GM21786 (cell line): ENCODE data around the gene PTOV1.
"Not testable (repeated sequence)": the region's sequence is repeated elsewhere in the genome, so short reads cannot be mapped to it uniquely, and the experiment has no call there.

Experiments used
- ATAC-seq: cut with Tn5 transposase; IDR thresholded peaks from one replicate; pipeline ENCODE4 v1.9.1; 2021; ENCODE audit not compliant: unreplicated experiment

The PTOV1 gene

DNA sequence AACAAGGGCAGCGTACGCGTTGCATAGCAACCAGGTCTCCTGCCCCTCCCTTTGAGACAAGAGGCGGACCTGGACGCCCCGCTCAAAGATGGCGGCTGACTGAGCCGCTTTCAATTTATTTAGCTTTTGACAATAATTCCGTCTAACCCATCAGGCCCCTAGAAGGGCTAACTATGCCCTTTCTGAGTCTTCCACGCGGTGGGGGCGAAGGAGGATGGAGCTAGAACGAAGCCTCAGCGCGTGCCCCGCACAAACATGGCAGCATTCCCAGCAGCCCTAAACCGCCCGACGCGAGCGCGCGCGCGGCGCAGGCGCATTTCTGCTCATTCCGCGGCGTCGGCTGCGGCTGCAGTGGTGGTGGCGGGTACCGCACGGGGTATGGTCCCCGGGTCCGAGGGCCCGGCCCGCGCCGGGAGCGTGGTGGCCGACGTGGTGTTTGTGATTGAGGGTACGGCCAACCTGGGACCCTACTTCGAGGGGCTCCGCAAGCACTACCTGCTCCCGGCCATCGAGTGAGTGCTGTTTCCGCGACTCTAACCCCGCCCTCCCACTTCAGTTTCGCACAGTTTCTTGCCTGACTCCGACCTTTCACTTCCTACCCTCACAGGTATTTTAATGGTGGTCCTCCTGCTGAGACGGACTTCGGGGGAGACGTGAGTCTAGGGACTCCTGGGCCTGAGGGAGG lies 32.9 kb upstream of the PTOV1 start, which contains the start of gene MED25:
Gene MED25 (plus strand): TSS at position 326 of the 685 bp plus-strand sequence. CDS start 53 bp downstream, at position 379.
- peak; percentile 42 for ATAC-seq

- no peak for ATAC-seq
These were observed 32.1 kb upstream of the PTOV1 start for GRCh38 chr19:49818649-49819370.

DNA sequence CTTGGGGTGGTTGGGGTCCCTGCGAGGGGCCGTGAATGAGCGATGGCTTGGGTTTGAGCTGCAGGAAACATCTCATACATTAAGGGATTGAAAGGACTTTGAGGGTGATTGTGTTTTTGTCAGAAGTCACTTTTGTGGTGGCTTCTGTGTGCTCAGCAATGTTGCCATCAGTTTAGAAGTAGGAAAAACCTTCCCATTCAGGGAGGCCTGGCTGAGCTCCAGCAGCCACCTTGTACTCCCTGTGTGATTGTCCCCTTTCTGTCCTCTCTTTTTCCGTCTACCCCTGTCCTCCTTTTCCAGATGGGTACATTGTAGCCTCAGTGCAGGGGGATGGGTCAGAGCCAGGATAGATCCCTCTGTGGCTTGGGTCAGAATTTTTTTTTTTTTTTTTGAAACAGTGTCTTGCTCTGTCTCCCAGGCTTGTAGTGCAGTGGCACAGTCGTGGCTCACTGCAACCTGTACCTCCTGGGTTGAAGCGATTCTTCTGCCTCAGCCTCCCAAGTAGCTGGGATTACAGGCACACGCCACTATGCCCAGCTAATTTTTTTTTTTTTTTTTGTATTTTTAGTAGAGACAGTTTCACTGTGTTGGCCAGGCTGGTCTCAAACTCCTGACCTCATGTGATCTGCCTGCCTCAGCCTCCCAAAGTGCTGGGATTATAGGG lies 31.4 kb upstream of the PTOV1 start:
- not testable (repeated sequence) for ATAC-seq

DNA sequence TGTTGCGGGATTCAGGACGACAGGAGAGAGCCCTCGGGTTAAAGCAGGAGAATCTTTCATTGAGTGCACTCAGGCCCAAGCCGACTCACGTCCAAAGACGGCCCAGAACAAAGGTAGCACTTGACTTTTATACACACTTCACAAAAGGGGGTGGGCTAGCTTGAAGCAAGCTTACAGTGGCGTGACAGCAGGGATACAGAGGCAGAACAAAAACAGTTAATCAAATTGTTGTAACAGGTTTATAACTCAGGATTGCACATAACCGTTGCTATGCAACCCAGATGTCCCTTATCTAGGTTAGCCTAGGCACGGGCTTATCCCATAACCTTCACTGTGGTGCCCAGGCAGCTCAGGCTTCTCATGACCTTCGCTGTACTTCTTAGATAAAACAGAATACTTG lies 30.8 kb upstream of the PTOV1 start:
- no peak for ATAC-seq

- no peak for ATAC-seq
These were observed 27.5 kb upstream of the PTOV1 start for GRCh38 chr19:49823472-49823871.

DNA sequence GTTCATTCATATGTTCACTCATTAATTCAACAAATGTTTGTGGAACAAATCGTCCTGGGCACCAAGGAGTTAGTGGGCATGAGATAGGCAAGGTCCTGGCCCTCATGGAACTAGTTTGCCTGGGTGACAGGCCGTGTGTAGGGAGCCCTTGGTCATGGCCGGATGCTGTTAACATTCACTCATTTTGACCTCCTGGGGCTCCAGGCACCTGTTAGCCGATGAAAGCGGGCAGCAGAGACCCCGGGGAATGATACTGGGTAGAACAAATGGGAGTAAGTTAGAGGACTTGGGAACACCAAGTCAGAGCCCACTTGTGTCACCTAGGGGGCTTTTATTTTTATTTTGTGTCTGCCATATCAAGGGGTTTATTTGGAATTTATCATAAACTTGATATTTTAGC lies 26.3 kb upstream of the PTOV1 start:
- no peak for ATAC-seq

DNA sequence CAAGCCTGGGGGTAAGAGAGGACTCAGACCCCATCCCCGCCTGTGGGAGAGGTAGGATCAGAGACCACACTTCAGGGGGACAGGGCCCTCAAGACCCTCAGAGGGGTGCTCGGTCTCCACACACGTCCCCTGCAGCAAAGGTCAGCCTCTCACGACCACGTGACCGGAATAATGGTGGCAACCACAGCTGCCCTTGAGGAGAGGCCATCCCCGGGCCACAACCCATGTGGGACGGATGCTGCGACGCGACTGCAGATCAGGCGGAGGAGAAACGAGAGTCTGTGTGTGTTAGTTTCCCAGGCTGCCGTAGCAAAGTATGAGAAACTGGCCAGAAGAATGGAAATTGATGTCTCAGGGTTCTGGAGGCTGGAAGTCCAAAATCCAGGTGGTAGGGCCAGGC lies 23.9 kb upstream of the PTOV1 start:
- no peak for ATAC-seq

- no peak for ATAC-seq
These were observed 21.8 kb upstream of the PTOV1 start for GRCh38 chr19:49829200-49829599.

DNA sequence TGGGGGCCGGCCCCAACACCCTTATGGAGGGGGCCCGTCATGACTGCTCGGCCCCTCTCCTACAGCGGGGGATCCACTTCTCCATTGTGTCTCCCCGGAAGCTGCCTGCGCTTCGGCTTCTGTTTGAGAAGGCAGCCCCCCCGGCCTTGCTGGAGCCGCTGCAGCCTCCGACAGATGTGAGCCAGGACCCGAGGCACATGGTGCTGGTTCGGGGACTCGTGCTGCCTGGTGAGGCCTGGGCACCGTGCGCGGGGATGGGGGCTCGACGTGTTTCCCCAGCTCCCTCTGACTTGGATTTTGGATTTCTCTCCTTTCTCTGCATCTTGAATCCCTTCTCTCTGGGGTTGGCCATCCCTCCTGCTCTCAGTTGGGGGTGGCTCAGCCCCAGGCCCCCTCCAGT lies 21.2 kb upstream of the PTOV1 start:
- no peak for ATAC-seq

DNA sequence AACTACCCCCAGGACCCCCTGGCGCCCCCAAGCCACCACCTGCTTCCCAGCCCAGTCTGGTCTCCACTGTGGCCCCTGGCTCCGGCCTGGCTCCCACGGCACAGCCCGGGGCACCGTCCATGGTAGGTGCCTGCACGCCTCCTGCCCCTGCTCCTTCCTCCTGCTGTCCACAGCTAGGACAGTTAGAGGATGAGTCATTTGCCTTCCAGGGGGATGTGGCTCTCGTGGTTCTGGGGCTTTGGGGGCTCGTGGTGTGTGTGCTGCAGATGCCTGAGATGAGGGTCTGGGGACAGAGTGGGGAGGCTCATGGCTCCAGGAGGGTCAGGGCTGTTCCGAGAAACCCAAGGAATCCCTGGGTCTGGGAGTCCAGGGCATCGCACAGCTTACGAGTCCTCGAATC lies 20.2 kb upstream of the PTOV1 start:
- no peak for ATAC-seq

DNA sequence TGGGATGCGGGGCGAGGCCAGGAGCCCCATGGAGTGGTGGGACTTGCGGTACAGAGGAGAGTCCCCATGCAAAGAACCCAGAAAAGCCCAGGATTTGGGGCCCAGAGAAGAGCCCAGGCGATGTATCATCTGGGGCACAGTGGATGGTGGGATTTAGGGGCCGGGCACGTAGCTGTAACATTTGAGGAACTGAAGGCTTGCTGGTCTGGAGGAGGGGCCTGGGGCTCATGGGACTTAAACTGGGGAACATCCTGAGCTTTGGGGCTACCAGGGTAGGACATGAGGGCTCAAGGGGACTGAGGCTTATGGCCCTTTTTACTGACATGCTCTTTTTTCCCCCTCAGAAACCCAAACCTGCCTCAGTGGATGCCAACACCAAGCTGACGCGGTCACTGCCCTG lies 19.4 kb upstream of the PTOV1 start:
- no peak for ATAC-seq

DNA sequence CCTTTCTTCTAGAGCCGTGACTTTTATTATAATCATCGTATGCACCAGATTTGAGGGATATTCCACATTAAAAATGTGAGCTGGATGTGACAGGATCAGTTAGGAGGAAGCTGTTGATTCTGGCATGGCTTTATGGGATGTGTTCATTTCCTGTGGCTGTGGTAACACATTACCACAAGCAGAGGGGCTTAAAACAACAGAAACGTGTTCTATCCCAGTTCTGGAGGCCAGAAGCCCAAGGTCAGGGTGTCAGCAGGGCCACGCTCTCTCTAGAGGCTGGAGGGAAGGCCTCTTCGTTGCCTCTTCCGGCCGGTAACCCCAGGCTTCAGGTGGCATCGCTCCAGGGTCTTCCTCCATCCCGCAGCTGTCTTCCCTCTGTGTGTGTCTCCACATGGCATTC lies 18.4 kb upstream of the PTOV1 start:
- no peak for ATAC-seq

DNA sequence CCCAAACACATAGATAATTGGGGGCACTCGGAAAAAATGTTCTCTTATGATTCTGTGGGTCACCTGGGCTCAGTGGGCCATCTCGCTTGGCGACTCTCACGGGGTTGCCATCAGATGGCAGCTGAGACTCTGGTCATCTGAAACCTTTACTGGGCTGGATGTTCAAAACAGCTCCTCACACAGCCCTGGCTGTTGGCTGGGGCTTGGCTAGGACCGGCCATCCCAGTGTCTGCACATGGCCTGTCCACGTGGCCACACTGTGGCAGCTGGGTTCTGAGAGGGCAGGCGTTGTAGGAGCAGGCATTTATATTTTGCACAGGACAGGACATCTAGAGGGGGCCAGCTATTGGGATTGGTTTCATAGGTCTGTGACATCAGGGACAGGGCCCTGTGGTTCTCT lies 17.4 kb upstream of the PTOV1 start:
- ATAC-seq, result no peak

DNA sequence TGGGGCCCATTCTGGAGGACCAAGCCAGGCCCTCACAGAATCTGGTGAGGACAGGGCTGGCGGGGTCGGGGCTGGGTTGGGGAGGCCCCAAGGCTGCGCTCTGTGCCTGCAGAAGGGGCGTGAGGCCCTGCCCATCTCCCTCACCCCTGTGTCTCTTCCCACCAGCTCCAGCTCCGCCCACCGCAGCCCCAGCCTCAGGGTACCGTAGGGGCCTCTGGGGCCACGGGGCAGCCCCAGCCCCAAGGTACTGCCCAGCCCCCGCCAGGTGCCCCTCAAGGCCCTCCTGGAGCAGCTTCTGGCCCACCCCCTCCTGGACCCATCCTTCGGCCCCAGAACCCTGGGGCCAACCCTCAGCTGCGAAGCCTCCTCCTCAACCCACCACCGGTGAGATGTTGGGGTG lies 15.4 kb upstream of the PTOV1 start:
- ATAC-seq, result no peak

DNA sequence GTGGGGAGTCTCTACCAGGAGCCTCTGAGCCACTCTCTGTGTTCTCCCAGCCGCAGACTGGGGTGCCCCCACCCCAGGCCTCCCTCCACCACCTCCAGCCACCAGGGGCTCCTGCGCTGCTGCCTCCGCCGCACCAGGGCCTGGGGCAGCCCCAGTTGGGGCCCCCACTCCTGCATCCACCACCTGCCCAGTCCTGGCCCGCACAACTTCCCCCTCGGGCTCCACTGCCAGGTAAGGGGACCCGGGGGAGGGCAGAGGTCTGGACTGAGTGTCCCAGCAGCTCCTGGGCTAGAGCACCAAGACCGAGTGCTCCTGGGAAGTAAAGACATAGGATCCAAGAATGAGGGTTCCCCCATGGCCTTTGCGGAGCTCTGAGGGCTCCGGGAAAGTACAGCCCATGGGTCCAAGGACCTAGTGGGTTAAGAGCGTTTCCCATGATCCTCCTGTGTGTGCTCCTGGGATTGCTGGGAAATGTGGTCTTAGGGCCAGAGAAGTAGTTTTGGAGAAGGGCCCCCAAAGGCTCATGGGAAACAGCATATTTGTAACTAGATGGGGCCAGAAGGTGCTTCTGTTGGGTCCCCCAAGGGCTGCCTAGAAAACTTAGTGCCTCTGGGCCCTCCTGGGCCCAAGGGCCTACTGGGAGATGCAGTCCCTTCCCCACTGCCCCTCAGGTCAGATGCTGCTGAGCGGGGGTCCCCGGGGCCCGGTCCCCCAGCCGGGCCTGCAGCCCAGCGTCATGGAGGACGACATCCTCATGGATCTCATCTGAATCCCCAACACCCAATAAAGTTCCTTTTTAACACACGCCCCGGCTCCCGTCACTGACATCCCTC lies 14.6 kb upstream of the PTOV1 start:
- no peak for ATAC-seq

DNA sequence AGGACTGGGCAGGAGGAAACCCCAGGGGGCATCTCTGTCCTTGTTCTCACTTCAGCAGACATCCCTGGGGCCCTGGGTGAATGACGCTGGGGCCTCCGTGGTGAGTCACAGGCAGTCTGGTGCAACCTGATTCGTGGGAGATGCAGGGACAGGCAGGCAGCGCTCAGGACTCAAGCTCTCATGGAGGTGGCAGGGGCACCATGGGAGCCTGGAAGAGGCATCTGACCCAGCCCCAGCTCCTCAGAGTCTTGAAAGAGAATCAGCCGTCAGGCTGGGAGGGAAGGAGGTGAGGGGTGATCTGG lies 14.0 kb upstream of the PTOV1 start:
- no peak for ATAC-seq

DNA sequence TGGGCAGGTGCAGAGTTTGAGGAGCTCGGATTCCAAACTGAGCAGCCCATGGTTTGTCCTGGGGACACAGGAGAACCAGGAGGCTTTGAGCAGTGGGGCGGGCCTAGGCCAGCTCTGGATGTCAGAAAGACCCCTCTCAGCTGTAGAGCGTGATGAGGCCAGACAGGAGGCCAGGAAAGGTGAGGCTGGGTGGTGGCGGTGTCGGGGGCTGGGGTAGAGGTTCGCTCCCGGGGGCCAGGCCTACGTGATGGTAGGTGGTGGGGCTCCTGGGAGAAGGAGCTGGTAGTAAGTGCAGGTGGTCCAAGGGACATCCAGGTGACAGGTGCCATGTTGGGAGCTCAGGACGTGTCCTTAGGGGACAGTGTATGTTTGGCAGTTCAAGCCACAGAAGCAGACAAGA lies 13.5 kb upstream of the PTOV1 start:
- no peak for ATAC-seq

DNA sequence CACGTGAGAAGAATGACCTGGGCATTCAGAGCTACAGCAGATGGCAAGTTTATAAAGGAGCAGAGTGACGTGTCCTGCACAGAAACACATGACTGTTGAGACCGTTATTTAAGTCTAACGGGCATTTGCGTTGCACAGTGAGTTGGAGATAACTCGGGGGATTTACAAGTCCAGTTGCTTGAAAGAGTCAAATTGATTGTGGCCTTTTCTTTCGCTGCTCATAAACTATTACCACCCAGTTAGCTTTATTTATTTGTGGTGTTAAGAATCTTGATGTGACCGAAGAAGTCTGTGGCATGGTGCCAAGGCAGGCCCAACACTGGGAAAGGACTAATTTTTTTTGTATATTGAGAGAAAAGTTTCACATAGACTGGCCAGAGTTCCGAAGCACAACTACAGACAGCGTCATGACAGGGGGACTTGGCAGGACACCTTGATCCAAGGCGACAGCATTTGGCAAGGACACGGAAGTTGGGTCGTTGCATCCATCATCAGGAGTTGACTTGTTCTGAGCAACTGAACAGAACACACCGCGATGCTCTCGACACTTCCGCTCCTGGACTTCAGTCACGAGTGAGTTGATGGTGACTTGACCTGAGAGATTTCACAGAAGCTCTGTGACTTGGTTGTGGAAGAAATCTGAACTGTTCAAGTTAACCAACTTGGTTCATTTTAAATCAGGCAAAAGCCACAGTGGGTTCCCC lies 11.9 kb upstream of the PTOV1 start:
- no peak for ATAC-seq

GRCh38 chr19:49839713-49840112 lies 11.2 kb upstream of the PTOV1 start:
- no peak for ATAC-seq

GRCh38 chr19:49840321-49840720 lies 10.6 kb upstream of the PTOV1 start:
- ATAC-seq, result no peak

- no peak for ATAC-seq
These were observed 10.2 kb upstream of the PTOV1 start for GRCh38 chr19:49840736-49841249.
